Measurements from ENCODE around the gene IGFBP4. TPM values are rescaled to one million over a fixed set of nuclear protein-coding genes. Genes with fewer than 3 reads are reported as not detected.

IGFBP4 gene
- total and polyA plus RNA-seq, 2 donors (not counting 1 experiment from before 2014, with no cell fraction given) = 436 to 1,130 TPM

- no peak overlapping the region for H3K4me3 ChIP-seq (replicated peaks in 1 of 4; ENCODE audit: control extremely low read depth in 1 of 4, insufficient read depth in 1 of 4, low read depth in 3 of 4, low read length in 4 of 4)
- H2AFZ ChIP-seq (ENCODE audit: low read length) = no peak overlapping the region
- no peak overlapping the region for H3K4me2 ChIP-seq (ENCODE audit: extremely low read depth, insufficient read depth, low read length)
These were observed 28.8 kb downstream of the IGFBP4 start for GRCh38 chr17:40471846-40472732.

GRCh38 chr17:40472733-40473452, 29.6 kb downstream of the IGFBP4 start:
- no peaks in the 10 kb centered on the region for H3K36me3 ChIP-seq (ENCODE audit: control insufficient read depth, insufficient read depth, low read length)
- H2AFZ ChIP-seq (ENCODE audit: low read length) = no peak overlapping the region
- no peaks in the 10 kb centered on the region for H3K79me2 ChIP-seq (ENCODE audit: control insufficient read depth, insufficient read depth, low read length)
- no peaks in the 10 kb centered on the region for H3K9me3 ChIP-seq (ENCODE audit: control insufficient read depth, insufficient read depth, low read depth, low read length)
- H3K27ac ChIP-seq (ENCODE audit: insufficient read depth, low read length) = no peak overlapping the region
- H3K4me3 ChIP-seq (replicated peaks in 1 of 4; ENCODE audit: control extremely low read depth in 1 of 4, insufficient read depth in 1 of 4, low read depth in 3 of 4, low read length in 4 of 4) = no peak overlapping the region
- no peaks in the 10 kb centered on the region for H3K27me3 ChIP-seq (ENCODE audit: control insufficient read depth, insufficient read depth, low read length)
- peaks cover 16% of the 10 kb centered on the region for H3K4me1 ChIP-seq (ENCODE audit: control insufficient read depth, extremely low read depth, insufficient read depth, low read length)
- no peak overlapping the region for H3K4me2 ChIP-seq (ENCODE audit: extremely low read depth, insufficient read depth, low read length)
- H3K9ac ChIP-seq (ENCODE audit: insufficient read depth, low read length) = no peak overlapping the region
- no peaks in the 10 kb centered on the region for H4K20me1 ChIP-seq (ENCODE audit: control insufficient read depth, extremely low read depth, insufficient read depth, low read length)
- DNase-seq (ENCODE audit: low read depth in 2 of 2) = peak in 1 of 2 donors; percentile 38
- no peak for TF ChIP-seq CTCF (conservative IDR thresholded peaks at IDR 0.05 in 1 of 2, IDR thresholded peaks at IDR 0.05 in 1 of 2; ENCODE audit: low read depth in 1 of 2, low read length in 2 of 2)
- no peak for TF ChIP-seq EZH2 (IDR thresholded peaks at IDR 0.05; ENCODE audit: low read length, missing control alignments)

More at GRCh38 chr17:40471846-40472732, 28.8 kb downstream of the IGFBP4 start:
- no peak for TF ChIP-seq CTCF (conservative IDR thresholded peaks at IDR 0.05 in 1 of 2, IDR thresholded peaks at IDR 0.05 in 1 of 2; ENCODE audit: low read depth in 1 of 2, low read length in 2 of 2)
- TF ChIP-seq EZH2 (IDR thresholded peaks at IDR 0.05; ENCODE audit: low read length, missing control alignments) = no peak
- peak; percentile 27 to 62 for DNase-seq (ENCODE audit: low read depth in 2 of 2)
- Histone ChIP-seq H3K27me3 (ENCODE audit: control insufficient read depth, insufficient read depth, low read length) (no peaks in the 10 kb centered on the region), H3K9me3 (ENCODE audit: control insufficient read depth, insufficient read depth, low read depth, low read length) (no peaks in the 10 kb centered on the region), H3K36me3 (ENCODE audit: control insufficient read depth, insufficient read depth, low read length) (no peaks in the 10 kb centered on the region), H3K9ac (ENCODE audit: insufficient read depth, low read length) (no peak overlapping the region), H3K4me1 (ENCODE audit: control insufficient read depth, extremely low read depth, insufficient read depth, low read length) (peaks cover 16% of the 10 kb centered on the region), H3K79me2 (ENCODE audit: control insufficient read depth, insufficient read depth, low read length) (no peaks in the 10 kb centered on the region), H4K20me1 (ENCODE audit: control insufficient read depth, extremely low read depth, insufficient read depth, low read length) (no peaks in the 10 kb centered on the region), H3K27ac (ENCODE audit: insufficient read depth, low read length) (no peak overlapping the region)
